NOMO-1 treated with DMSO at 0.1 percent for 48 hours (cell line): ENCODE measurements around the gene ADCYAP1R1.
A peak's percentile ranks its signal among the peaks of the same experiment; 100 is the strongest.

ENCODE experiments used
- DNase-seq: peaks from one replicate; lab custom pipeline; 2025; ENCODE audit not compliant: unreplicated experiment; lab: John Stamatoyannopoulos, UW

The ADCYAP1R1 gene

DNA sequence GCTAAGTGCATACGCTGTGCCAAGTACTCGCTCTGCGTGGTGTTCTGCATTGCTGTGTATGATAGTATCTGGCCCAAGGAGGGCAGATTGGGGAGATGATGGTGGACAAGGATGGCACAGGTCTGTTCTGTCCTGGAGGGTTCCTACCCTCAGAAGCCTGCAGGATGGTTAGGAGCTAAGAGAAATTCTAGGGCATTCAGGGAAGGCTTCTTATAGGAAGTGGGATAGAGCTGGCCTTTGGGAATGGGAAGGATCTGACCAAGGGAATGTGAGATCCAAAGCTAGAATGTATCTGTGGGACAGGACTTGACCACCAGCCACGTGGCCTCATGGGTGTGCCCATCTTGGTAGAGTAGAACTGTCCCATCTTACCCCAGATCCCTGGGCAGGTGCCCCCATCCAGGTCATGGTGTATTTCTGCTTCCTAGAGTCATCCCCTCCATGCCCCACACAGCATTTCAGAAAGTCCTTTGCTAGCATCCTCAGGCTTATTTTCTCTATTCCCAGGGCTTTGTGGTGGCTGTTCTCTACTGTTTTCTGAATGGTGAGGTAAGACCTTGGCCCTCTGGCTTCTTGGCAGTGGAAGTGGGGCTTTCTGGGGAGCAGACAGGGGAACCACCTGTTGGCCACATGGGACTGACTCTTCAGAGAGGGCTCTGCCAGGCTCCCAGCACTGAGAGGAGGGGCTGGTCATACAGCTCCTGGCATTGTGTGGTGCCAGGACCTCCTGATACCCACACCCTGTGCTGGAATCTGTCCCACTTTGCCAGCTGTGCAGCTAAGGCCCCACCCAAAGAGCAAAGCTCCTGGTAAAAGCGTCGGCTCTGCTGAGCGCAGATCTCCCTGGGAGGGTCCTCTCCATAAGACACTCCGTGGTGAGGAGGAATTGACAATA, 52.5 kb downstream of the ADCYAP1R1 start:
- no peak for DNase-seq

DNA sequence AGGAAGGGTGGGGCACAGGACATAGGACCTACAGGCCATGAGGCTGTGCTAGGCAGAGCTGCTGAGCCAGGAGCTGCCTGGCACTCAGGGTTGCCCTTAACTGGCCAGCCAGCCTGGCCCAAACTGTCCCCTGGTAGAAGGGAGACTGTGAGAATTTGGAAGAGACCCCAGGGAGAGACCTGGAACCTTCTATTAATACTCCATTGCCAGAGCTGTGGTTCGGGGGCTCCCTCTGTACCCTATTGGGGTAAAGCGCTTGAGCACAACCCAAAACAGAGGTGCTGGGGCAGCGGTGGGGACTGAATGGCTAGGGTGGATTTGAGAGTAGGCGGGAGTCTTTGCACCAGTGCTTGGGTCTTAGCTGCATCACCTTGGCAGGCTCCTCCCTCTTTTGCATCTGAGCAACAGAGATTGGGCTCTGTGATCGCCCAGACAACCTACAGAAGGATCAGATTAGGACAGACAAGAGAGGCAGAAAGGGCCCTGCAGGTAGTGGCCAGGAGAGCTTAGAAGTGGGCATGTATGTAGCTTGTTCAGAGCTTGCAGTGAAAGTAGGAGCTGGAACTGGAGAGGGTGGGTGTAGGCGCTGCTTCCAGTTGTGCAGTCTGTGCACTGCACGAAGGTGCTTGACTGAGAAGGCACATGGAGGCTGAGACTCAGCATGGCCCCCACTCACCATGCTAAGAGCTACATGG, 53.3 kb downstream of the ADCYAP1R1 start:
- DNase-seq: no peak

GRCh38 chr7:31106303-31107105, 54.4 kb downstream of the ADCYAP1R1 start:
- no peak for DNase-seq

- no peak for DNase-seq
Measured at GRCh38 chr7:31107106-31108090, 55.3 kb downstream of the ADCYAP1R1 start.

- DNase-seq: no peak
Measured at GRCh38 chr7:31108097-31108657, 56.1 kb downstream of the ADCYAP1R1 start.

GRCh38 chr7:31109751-31110150, 57.6 kb downstream of the ADCYAP1R1 start:
- no peak for DNase-seq

DNA sequence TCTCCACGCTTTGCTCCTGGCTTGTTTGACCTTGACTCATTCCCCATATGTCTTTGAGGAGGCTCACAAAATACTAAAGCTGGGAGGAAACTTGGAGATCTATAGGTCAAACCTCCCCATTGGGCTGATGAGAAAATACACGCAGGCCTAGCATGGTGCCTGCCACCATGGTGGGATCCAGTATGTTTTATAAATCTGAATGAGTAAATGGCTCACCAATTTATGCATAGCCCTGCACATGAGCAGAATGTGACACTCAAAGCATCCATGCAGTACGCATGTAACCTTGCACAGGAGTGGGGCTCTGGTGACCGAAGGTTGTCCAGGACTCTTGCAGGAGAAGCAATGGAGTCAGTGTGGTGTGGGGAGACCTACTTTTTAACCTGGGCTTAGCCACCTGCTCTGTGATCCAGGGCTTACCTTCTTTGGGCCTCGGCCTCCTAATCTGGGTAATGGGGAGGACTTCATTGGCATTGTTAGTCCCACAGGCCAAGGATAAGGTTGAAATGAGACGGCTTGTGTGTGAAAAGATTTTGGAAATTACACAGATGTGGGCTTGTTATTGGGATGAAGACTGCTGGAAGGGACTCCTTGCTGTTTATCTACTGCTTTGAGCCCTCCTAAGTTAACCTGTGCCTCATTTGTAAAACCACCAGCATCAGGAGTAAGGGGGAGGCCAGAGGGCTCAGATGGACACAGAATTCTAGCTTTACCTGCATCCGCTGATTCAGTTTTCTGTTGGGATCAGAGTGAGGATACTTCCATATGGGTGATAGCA, 58.4 kb downstream of the ADCYAP1R1 start:
- no peak for DNase-seq

GRCh38 chr7:31111109-31111451, 59.0 kb downstream of the ADCYAP1R1 start:
- DNase-seq: no peak

GRCh38 chr7:31113660-31114059, 61.6 kb downstream of the ADCYAP1R1 start:
- DNase-seq: no peak

DNA sequence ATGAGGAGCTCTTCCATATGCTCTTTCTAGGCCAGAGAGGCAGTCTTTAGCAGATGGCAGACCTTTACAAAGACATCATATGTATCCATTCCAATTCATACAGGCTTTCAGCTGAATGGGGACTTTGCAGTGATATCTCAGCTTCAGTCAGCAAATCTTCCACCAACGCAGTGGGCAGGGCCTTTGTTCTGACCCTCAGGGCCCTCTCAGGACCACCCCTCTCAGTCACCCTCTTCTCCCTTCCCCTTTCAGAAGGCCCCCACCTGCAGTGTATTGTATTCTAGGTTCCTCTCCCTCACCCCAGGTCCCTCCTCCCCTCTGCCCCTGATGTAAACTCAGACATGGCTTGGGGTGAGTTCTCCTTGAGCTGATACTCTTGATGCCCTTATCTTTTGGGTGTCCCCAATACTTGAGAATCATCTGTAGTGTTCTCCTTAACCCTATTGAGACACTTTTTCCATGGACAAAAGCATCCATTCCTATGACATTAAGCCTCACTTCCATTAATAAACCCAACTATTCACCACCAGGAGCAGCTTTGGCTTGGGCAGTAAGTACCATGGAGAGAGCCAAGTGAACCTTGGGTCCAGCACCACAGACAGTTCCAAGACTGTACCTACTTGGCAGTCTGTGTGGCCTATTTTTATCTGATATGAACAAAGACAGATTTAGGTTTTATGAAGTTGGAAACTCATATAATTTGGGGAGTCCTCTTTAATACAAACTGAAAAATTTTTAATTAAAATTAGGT, 62.7 kb downstream of the ADCYAP1R1 start:
- no peak for DNase-seq

GRCh38 chr7:31116615-31117014, 64.5 kb downstream of the ADCYAP1R1 start:
- DNase-seq: no peak

DNA sequence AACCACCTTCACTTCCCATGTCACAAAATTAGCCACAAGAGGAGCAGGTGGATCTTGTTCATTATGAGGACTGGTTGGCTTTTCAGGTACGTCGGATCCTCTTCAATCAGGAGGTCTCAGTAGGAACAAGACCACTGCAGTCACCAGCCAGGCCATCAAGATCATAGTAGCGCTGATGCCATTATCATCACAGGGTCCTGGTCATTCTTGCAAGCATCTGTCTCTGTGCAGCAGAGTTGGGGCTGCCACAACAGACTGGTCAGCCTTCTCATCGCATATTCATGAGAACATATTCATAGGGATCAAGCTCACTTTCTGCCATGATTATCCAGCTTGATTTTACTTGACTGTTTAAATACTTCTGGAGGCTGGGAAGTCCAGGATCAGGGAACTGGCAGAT, 67.1 kb downstream of the ADCYAP1R1 start:
- no peak for DNase-seq

DNA sequence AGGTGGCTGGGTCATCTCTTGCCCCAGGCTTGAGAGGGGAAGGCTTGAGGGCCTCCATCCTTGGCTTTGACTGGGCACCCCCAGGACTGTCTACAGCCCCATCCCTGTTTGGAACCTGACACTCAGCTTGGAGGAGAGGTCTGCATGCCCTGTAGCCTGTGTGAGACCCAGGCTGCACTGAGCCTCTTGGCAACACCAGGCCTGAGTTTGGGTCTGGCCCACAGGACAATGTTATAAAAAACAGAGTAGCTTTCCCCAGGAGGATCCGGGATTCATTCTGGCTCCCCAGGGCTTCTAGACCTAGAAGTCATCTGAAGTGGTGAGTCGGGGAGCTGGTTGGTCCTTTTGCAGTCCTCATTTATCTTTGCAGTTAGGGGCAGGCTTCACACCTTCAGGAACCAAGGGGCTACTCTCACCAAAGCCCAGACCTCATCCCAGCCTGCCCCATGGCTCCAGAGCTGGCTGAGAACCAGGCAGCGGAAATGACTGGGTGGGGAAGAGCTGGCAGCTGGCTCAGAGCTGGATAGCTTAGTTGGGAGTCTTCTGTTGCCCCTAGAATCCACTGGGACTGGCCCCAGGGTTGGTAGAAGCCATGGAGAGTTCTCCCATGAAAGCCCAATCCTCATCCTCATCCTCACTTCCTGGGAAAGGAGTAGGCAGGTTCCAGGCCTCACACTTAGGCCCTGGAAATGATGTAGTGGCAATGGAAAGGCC, 68.8 kb downstream of the ADCYAP1R1 start:
- DNase-seq: no peak

DNA sequence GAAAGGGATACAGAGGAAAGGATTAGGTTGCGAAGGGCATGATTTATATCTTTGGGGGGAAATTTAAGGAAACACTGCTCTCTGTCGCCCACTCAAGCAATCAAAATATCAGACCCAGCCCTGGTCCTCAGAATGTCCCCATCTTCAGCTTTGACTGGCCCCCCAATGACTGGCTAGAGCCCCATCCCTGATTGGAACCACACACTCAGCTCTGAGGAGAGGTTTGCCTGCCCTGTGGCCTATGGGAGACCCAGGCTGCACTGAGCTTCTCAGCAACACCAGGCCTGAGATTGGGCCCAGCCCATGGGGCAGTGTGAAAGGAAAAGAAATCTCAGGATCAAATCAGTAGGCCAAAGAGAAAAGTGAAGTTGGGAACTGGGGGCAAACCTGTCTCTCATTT, 69.5 kb downstream of the ADCYAP1R1 start:
- no peak for DNase-seq

GRCh38 chr7:31122649-31123058, 70.5 kb downstream of the ADCYAP1R1 start:
- peak; percentile 82 for DNase-seq

GRCh38 chr7:31123321-31123720, 71.2 kb downstream of the ADCYAP1R1 start:
- no peak for DNase-seq

GRCh38 chr7:31123726-31124125, 71.6 kb downstream of the ADCYAP1R1 start:
- DNase-seq: no peak

DNA sequence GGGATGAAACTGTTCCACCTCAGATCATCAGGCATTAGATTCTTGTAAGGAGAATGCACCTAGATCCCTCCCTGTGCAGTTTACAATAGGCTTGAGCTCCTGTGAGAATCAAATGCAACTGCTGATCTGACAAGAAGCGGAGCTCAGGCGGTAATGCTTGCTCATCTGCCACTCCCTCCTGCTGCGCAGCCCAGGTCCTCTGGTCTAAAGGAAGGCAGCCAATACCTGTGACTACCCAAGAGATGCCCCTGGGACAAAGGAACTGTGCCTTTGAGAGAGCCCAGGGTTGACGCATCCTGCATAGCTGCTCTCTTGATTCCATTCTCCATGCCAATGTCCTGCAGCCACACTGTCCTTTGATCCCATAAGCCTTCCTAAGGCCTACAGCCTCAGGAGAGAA, 73.1 kb downstream of the ADCYAP1R1 start:
- DNase-seq: no peak
